GM12878 (cell line): ENCODE results near the gene SLC17A2. TPM values are rescaled to one million over a fixed set of nuclear protein-coding genes. Genes with fewer than 3 reads are reported as not detected.

Experiments
- BCL11A ChIP-seq: IDR thresholded peaks from 2 replicates; pipeline ENCODE4 v1.6.1; 2011; ENCODE audit warnings: low read depth, low read length
- CBX3 ChIP-seq: fragments of 200-600 bp; sonication (generic); IDR thresholded peaks from 2 replicates; pipeline ENCODE4 v1.6.1; 2016; ENCODE audit warnings: low read depth, borderline replicate concordance
- CEBPB ChIP-seq, 2 experiments: fragments of 150-350 bp in 1 of 2; IDR thresholded peaks; 2 replicates each; pipeline ENCODE4 v1.6.1; 2012 to 2014; ENCODE audit warnings: low read depth in 2 of 2, low read length in 2 of 2, borderline replicate concordance in 1 of 2, inconsistent platforms in 1 of 2
- CHD4 ChIP-seq: fragments of 200-600 bp; sonication (generic); IDR thresholded peaks from 2 replicates; pipeline ENCODE4 v1.6.1; 2016; ENCODE audit warnings: mild to moderate bottlenecking
- GABPA ChIP-seq: IDR thresholded peaks from 2 replicates; pipeline ENCODE4 v1.6.1; 2014; ENCODE audit warnings: antibody characterized with exemption, low read depth, mild to moderate bottlenecking, inconsistent platforms
- GATAD2B ChIP-seq: fragments of 450-650 bp; conservative IDR thresholded peaks from 2 replicates; pipeline ENCODE4 v1.6.1; 2017; ENCODE audit warnings: low read depth, mild to moderate bottlenecking, moderate library complexity
- NFIC ChIP-seq: IDR thresholded peaks from 2 replicates; pipeline ENCODE4 v1.6.1; 2012; ENCODE audit warnings: low read depth, mild to moderate bottlenecking, inconsistent platforms, low read length, moderate library complexity
- RB1 ChIP-seq: fragments of 450-650 bp; formaldehyde crosslinking; IDR thresholded peaks from 2 replicates; pipeline ENCODE4 v1.6.1; 2017; ENCODE audit warnings: mild to moderate bottlenecking, borderline replicate concordance
- RBBP5 ChIP-seq: fragments of 200-600 bp; sonication (generic); conservative IDR thresholded peaks from 2 replicates; pipeline ENCODE4 v1.6.1; 2016
- SP1 ChIP-seq: IDR thresholded peaks from one replicate; pipeline ENCODE4 v1.6.1; 2011; ENCODE audit warnings: low read depth, low read length
- SRF ChIP-seq, 2 experiments: IDR thresholded peaks; 2 replicates each; pipeline ENCODE4 v1.6.1; 2011; ENCODE audit warnings: low read depth in 2 of 2, low read length in 2 of 2, mild to moderate bottlenecking in 1 of 2, moderate library complexity in 1 of 2
- SUPT20H ChIP-seq: IDR thresholded peaks from 2 replicates; pipeline ENCODE4 v1.6.1; 2011; ENCODE audit warnings: low read depth, mild to moderate bottlenecking, low read length, moderate library complexity, borderline replicate concordance; ENCODE audit not compliant: control insufficient read depth
- TCF7 ChIP-seq: IDR thresholded peaks from 2 replicates; pipeline ENCODE4 v1.6.1; 2014; ENCODE audit warnings: antibody characterized with exemption, borderline replicate concordance
- WRNIP1 ChIP-seq: IDR thresholded peaks from 2 replicates; pipeline ENCODE4 v1.6.1; 2011; ENCODE audit warnings: low read depth, low read length, improper control_type of control experiment, borderline replicate concordance
- YY1 ChIP-seq: IDR thresholded peaks from 2 replicates; pipeline ENCODE4 v1.6.1; 2011; ENCODE audit warnings: low read depth, mild to moderate bottlenecking, low read length
- ZNF622 ChIP-seq: fragments of 450-650 bp; IDR thresholded peaks from 2 replicates; pipeline ENCODE4 v1.6.1; 2017; ENCODE audit warnings: mild to moderate bottlenecking, inconsistent platforms
- polyA plus RNA-seq, 11 experiments: library from polyadenylated mRNA; depleted of rRNA in 4 of 11; unstranded in 6 of 11; stranded (reverse) in 5 of 11; fragments of >200 nt; fragmentation: Nextera tagmentation in 4 of 11; fragmentation: Illumina TruSeq in 1 of 11; extraction: Ambion mirVana in 4 of 11; extraction: Trizol in 1 of 11; gene quantifications; 1 replicate in 1 of 11; 2 replicates in 10 of 11; pipeline versions ENCODE4 v1.2.1 to v1.2.3, GENCODE V29; 2011 to 2016; ENCODE audit warnings: inconsistent platforms in 2 of 11, missing spikeins in 2 of 11, low read depth in 1 of 11
- total RNA-seq, 4 experiments: library from RNA; depleted of rRNA in 3 of 4; stranded (reverse); fragments of >200 nt in 3 of 4; fragmentation: Illumina TruSeq in 1 of 4; extraction: Trizol in 1 of 4; gene quantifications; 2 replicates each; pipeline versions ENCODE4 v1.2.1 to v1.2.3, GENCODE V29; 2013 to 2021
- TF ChIP-seq, protein P1 (sequence below): IDR thresholded peaks from 2 replicates; pipeline ENCODE4 v1.6.1; 2012; ENCODE audit warnings: low read depth, low read length, improper control_type of control experiment
- TF ChIP-seq, protein P2 (sequence below): fragments of 450-650 bp; IDR thresholded peaks from 2 replicates; pipeline ENCODE4 v1.6.1; 2017; ENCODE audit warnings: low read depth, mild to moderate bottlenecking, moderate library complexity
- TF ChIP-seq, protein P3 (sequence below): IDR thresholded peaks from 2 replicates; pipeline ENCODE4 v1.6.1; 2012; ENCODE audit warnings: low read depth, low read length, improper control_type of control experiment
- TF ChIP-seq, protein P4 (sequence below): IDR thresholded peaks from 2 replicates; pipeline ENCODE4 v1.6.1; 2011; ENCODE audit warnings: low read depth, mild to moderate bottlenecking, low read length, moderate library complexity, borderline replicate concordance; ENCODE audit errors: extremely low read depth
- TF ChIP-seq, protein P5 (sequence below): IDR thresholded peaks from 2 replicates; pipeline ENCODE4 v1.6.1; 2012; ENCODE audit warnings: mild to moderate bottlenecking, low read depth, low read length
- TF ChIP-seq, protein P6 (sequence below): IDR thresholded peaks from 2 replicates; pipeline ENCODE4 v1.6.1; 2011; ENCODE audit warnings: low read depth, low read length, improper control_type of control experiment, borderline replicate concordance

Gene SLC17A2
- total and polyA plus RNA-seq, 10 of the 15 experiments (the other 5 are each of a cell fraction or from before 2014, with no cell fraction given): not detected

DNA sequence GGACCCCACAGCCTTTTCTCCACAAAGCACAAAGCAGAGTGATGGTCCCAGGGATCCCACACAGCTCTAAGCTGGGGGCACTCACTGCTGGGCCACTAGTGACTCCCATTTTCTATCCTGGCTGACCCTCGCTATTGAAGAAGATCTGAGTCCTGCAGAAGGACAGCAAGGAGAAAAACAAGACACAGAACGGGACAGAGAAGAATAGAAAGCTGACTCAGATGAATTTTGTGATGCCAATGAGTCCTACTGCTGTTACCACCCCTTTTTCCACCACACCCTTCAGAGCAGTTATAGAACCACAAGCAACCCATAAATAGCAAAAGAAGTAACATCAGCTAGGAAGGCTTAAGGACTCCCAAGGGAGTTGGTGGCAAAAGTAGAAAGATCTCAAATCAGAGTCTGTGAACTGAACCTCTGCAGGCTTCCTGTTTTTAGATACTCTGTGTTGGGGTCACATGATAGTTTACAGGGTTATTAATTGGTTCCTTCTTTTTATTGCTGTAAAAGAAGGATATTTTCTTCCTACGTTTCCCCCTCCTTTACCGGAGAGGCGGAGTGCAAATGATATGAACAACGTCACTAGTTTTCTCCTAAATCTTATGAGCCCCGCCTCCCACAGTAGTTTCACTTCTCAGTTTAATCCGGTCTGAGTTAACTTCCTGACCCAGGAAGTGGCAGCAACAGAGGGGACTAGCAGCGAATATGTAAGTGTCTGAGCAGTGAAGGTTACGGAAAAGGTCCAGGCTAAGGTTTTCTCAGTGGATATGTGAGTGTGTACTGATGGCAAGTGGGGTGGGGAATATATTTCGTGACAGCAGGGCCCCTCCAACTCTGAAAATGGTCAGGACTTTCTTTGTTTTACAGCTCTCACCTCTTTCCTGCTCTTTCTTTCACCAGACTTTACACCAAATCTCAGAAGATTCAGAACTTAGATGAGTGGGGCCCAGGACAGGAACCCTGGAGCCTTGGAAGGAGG, 31.9 kb upstream of the SLC17A2 start, which contains the start of gene TRIM38 (continued):
- TF ChIP-seq ZNF622 (no peak), SUPT20H (no peak), CEBPB (IDR thresholded peaks at IDR 0.05; ENCODE audit: borderline replicate concordance in 1 of 2, low read depth in 2 of 2, low read length in 2 of 2) (no peak), CHD4 (no peak), RBBP5 (no peak), NFIC (peak; percentile 76), YY1 (peak; percentile 56; the same call in 1 of the 2 replicates), SRF (IDR thresholded peaks at IDR 0.05; ENCODE audit: low read depth in 2 of 2, low read length in 2 of 2) (no peak), GATAD2B (no peak; the same call in none of the 2 replicates), SP1 (no peak), TCF7 (no peak), GABPA (no peak), WRNIP1 (no peak), CBX3 (no peak), BCL11A (peak; percentile 62), RB1 (no peak)
- TF ChIP-seq, protein P1, sequence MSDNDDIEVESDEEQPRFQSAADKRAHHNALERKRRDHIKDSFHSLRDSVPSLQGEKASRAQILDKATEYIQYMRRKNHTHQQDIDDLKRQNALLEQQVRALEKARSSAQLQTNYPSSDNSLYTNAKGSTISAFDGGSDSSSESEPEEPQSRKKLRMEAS: no peak
- TF ChIP-seq, protein P2, sequence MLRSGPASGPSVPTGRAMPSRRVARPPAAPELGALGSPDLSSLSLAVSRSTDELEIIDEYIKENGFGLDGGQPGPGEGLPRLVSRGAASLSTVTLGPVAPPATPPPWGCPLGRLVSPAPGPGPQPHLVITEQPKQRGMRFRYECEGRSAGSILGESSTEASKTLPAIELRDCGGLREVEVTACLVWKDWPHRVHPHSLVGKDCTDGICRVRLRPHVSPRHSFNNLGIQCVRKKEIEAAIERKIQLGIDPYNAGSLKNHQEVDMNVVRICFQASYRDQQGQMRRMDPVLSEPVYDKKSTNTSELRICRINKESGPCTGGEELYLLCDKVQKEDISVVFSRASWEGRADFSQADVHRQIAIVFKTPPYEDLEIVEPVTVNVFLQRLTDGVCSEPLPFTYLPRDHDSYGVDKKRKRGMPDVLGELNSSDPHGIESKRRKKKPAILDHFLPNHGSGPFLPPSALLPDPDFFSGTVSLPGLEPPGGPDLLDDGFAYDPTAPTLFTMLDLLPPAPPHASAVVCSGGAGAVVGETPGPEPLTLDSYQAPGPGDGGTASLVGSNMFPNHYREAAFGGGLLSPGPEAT: peak; percentile 82
- TF ChIP-seq, protein P3, sequence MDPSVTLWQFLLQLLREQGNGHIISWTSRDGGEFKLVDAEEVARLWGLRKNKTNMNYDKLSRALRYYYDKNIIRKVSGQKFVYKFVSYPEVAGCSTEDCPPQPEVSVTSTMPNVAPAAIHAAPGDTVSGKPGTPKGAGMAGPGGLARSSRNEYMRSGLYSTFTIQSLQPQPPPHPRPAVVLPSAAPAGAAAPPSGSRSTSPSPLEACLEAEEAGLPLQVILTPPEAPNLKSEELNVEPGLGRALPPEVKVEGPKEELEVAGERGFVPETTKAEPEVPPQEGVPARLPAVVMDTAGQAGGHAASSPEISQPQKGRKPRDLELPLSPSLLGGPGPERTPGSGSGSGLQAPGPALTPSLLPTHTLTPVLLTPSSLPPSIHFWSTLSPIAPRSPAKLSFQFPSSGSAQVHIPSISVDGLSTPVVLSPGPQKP: no peak
- TF ChIP-seq, protein P4, sequence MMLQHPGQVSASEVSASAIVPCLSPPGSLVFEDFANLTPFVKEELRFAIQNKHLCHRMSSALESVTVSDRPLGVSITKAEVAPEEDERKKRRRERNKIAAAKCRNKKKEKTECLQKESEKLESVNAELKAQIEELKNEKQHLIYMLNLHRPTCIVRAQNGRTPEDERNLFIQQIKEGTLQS: no peak
- TF ChIP-seq, protein P5, sequence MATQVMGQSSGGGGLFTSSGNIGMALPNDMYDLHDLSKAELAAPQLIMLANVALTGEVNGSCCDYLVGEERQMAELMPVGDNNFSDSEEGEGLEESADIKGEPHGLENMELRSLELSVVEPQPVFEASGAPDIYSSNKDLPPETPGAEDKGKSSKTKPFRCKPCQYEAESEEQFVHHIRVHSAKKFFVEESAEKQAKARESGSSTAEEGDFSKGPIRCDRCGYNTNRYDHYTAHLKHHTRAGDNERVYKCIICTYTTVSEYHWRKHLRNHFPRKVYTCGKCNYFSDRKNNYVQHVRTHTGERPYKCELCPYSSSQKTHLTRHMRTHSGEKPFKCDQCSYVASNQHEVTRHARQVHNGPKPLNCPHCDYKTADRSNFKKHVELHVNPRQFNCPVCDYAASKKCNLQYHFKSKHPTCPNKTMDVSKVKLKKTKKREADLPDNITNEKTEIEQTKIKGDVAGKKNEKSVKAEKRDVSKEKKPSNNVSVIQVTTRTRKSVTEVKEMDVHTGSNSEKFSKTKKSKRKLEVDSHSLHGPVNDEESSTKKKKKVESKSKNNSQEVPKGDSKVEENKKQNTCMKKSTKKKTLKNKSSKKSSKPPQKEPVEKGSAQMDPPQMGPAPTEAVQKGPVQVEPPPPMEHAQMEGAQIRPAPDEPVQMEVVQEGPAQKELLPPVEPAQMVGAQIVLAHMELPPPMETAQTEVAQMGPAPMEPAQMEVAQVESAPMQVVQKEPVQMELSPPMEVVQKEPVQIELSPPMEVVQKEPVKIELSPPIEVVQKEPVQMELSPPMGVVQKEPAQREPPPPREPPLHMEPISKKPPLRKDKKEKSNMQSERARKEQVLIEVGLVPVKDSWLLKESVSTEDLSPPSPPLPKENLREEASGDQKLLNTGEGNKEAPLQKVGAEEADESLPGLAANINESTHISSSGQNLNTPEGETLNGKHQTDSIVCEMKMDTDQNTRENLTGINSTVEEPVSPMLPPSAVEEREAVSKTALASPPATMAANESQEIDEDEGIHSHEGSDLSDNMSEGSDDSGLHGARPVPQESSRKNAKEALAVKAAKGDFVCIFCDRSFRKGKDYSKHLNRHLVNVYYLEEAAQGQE: 0 out of 2 replicates have a peak, but pooled peaks have one; percentile 20
- TF ChIP-seq, protein P6, sequence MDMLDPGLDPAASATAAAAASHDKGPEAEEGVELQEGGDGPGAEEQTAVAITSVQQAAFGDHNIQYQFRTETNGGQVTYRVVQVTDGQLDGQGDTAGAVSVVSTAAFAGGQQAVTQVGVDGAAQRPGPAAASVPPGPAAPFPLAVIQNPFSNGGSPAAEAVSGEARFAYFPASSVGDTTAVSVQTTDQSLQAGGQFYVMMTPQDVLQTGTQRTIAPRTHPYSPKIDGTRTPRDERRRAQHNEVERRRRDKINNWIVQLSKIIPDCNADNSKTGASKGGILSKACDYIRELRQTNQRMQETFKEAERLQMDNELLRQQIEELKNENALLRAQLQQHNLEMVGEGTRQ: no peak; the same call in 1 of the 2 replicates
